Myocyte (in vitro differentiated cells): Measurements from ENCODE around the gene NMBR. TPM values are rescaled to one million over a fixed set of nuclear protein-coding genes. Genes with fewer than 3 reads are reported as not detected.
A peak's percentile ranks its signal among the peaks of the same experiment; 100 is the strongest.
"Not testable (repeated sequence)": the region's sequence is repeated elsewhere in the genome, so short reads cannot be mapped to it uniquely, and the experiment has no call there.

Source experiments
- DNase-seq: peaks from one replicate; pipeline ENCODE4 v3.0.0-alpha.2; 2012; ENCODE audit warnings: low read depth
- total RNA-seq: library from RNA; depleted of rRNA; stranded (reverse); fragments of >200 nt; gene quantifications from 2 replicates; pipeline ENCODE4 v1.2.3, GENCODE V29; 2014

The NMBR gene
- total RNA-seq, 1 donor from 2014 or later: not detected

DNA sequence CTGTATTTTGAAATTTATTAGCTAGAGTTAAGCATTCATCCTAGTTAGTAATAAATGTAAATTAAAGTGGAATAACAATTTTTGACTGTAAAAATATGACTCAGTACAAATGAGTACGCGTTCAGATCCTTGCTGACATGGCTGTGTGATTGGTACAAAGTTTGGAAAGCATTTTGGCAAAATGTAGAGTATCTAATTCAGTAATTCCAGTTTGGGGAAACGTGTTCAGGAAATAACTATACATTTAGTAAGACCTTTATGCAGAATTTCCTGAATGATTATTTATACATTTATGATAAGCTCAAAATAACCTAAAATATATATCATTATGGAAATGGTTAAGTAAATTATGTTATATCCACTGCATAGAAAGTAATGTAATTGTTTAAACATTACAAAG, 8.2 kb upstream of the NMBR start:
- no peak for DNase-seq

DNA sequence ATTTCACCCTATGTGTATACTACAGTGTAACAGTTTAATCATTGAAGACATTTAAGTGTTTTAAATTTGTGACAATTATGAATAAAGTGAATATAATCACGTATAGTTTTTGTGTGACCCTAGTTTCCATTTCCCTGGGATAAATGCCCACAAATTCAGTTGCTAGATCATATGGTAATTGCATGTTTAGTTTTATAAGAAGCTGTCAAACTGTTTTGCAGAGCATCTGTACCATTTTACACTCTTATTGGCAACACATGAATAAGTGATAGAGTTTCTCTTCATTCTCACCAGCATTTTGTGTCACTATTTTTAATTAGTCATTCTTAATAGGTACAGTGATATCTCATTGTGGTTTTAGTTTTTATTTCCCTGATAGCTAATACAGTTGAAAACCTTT, 7.4 kb upstream of the NMBR start:
- no peak for DNase-seq

DNA sequence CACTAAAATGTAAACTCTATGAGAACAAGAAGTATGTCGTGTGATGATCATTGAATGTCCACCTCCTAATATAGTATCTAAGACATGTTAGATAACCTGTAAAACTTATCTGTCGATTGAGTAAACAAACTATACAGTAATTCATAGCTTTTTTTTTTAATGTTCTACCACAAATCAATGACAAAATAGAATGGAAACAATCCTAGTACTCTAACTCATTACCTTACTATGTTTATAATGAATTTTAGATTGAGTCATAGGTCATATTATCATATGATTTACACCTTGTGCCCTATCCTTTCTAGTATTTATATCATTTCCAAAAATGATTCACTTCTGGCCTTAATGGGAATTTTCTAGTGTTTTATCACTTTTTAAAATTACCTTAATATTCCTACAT, 6.3 kb upstream of the NMBR start:
- no peak for DNase-seq

DNA sequence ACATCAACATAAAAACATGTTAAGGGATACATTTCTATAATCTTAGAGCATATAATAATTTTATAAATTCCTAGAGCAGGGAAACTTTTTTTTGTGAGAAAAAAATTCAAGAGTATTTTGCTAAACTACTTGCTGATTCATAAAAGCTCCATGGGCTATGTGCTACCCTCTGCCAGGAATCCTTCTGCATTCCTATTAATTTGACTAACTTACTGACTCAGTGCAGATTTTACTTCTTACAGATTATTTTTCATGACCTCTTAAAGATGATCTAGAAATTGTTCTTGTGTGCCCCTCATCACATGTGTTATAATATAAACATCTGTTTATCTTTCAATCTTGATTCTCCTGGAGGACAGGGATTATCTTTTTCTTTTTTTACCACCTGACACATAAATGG, 5.8 kb upstream of the NMBR start:
- DNase-seq: no peak

DNA sequence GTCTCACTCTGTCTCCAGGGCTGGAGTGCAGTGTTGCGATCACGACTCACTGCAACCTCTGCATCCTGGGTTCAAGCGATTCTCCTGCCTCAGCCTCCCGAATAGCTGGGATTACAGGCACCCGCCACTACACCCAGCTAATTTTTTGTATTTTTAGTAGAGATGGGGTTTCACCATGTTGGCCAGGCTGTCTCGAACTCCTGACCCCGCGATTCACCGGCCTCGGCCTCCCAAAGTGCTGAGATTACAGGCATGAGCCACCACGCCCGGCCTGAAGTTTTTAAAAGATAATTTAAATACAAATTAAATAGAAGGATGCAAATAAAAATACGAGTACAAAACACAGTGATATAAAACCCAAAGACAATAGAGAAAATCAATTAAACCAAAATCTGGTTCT, 5.4 kb downstream of the NMBR start:
- not testable (repeated sequence) for DNase-seq

- DNase-seq: no peak
These were observed 8.0 kb downstream of the NMBR start for GRCh38 chr6:142138876-142139275.

GRCh38 chr6:142132625-142133024, 14.3 kb downstream of the NMBR start, which contains the start of gene GJE1:
Gene GJE1 (plus strand): TSS chr6:142132925. CDS start chr6:142133159, 234 bp downstream.
- no peak for DNase-seq

GRCh38 chr6:142130814-142131213, 16.1 kb downstream of the NMBR start:
- DNase-seq: no peak

GRCh38 chr6:142121342-142121741, 25.6 kb downstream of the NMBR start:
- DNase-seq: no peak

- DNase-seq: no peak
These were observed 28.0 kb downstream of the NMBR start for GRCh38 chr6:142118925-142119324.

DNA sequence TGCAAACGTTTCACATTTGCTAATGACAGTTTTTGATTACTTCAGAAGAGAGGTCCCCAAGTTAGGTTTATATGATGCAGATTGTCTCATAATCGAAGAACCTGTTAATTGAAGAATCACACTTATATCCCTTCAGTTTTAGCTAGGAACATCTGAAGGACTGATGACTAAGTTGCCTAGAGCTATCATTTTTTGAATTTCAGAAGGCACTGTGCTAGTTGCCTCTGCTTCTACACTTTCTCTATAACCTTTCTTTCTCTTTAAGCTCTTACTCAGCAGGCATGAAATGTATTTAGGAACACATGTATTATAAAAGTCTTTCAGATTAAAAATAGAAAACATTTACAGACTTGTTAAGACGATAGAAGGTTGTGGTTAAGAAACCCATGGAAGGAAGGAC, 28.6 kb downstream of the NMBR start:
- DNase-seq: no peak

- DNase-seq: no peak
These were observed 29.6 kb downstream of the NMBR start for GRCh38 chr6:142117366-142117765.

GRCh38 chr6:142112451-142113061, 34.4 kb downstream of the NMBR start:
- DNase-seq: peak; percentile 81

DNA sequence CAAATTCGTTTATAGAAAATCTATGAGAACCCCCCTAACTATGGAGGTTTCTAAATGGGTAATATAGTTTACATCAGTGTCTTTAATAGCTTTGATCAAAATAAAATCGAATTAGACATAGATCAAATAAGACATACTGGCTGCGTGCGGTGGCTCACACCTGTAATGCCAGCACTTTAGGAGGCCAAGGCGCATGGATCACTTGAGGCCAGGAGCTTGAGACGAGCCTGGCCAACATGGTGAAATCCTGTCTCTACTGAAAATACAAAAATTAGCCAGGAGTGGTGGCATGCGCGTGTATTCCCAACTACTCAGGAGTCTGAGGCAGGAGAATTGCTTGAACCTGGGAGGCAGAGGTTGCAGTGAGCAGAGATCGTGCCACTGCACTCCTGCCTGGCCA, 36.1 kb downstream of the NMBR start:
- not testable (repeated sequence) for DNase-seq

GRCh38 chr6:142104820-142105219, 42.1 kb downstream of the NMBR start:
- not testable (repeated sequence) for DNase-seq

GRCh38 chr6:142088858-142089216, 58.1 kb downstream of the NMBR start:
- DNase-seq: peak; percentile 67

GRCh38 chr6:142087950-142088857, 58.7 kb downstream of the NMBR start:
- DNase-seq: no peak

GRCh38 chr6:142079130-142079529, 67.8 kb downstream of the NMBR start:
- no peak for DNase-seq

DNA sequence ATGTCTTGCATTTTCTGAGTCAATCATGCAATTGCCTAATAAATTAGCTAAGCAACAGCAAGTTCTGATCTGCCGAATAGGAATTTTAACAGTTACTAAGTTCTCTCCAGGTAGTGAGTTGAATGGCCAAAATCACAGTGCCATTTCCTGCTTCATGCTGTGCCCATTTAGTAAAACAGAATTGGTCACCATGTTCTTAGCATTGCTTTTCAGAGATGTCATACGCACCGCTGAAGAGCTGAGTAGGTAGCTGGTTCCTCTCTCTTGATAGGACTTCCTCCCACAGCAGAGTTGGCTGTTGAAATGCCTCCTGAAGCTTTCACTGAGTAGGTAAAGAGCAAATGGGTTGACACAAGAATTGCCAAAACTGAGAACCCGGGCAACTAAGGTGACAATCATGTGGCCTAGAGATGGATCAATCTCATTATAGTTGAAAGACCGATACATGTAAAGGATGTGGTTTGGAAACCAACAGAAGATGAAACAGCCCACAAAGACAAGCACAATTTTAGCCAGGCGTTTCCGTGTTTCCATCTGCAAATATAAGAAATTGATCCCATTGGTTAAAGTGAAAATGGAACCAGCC, 71.3 kb downstream of the NMBR start:
- no peak for DNase-seq

DNA sequence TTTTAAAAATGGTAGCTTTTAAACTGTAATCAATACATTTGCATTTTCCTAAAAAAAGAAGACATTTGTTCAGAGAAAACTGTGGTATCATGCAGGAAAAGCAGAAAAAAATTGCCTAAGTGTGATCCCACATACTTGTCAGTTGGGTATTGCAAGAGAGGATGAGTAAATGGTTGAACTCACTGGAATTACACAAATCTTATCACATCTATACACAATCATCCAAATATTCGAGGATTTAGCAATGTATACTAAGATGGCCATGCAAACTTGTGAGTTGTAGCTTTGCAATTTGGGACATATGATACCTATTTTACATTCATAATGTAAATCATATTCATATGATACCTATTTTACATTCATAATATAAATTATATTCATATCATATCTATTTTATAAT, 72.4 kb downstream of the NMBR start:
- DNase-seq: no peak

DNA sequence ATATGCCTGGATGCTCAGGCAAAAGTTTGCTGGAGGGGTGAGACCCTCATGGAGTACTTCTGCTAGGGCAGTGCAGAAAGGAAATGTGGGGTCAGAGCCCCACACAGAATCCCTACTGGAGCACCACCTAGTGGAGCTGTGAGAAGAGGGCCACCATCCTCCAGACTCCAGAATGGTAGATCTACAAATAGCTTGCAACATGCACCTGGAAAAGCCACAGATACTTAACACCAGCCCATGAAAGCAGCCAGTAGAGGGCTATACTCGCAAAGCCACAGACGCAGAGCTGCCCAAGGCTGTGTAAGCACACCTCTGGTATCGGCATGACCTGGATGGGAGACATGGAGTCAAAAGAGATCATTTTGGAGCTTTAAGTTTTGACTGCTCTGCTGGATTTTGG, 74.9 kb downstream of the NMBR start:
- DNase-seq: peak; percentile 6

DNA sequence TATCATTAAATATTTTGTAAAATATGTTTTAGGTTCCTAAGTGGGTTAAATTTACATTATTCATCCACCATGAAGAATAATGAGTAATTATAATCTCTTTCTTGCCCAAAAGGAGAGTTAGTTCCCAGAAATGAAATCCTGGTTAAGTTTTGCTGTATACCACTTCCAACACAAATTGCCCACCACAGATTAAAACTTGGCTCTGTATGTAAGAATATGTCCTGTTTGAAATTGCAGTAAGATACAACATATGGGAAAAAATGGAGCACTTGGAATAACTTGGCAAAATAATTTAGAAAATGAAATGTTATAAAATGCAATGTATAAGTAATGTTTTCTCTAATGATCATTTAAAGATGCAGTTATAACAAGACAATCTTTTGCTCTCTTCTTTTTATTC, 78.5 kb downstream of the NMBR start:
- no peak for DNase-seq
